Head of caudate nucleus (tissue), 42 donors: Measurements from ENCODE around the gene ASIC2.

ENCODE experiments used
- DNase-seq, 42 donors: peaks; one replicate each; pipeline versions ENCODE4 v3.0.0 to v3.0.0-alpha.2; 2020 to 2021; ENCODE audit warnings: mixed read lengths in 7 of 42
- intact Hi-C: fragments of 100-400 bp; cut with DNase I; formaldehyde crosslinking; loops from one replicate; pipeline ENCODE4 v1.15.0; 2022

ASIC2 gene

GRCh38 chr17:33183487-33184026, 109.5 kb downstream of the ASIC2 start:
- intact Hi-C loops: no loop called here
- no peak for DNase-seq

DNA sequence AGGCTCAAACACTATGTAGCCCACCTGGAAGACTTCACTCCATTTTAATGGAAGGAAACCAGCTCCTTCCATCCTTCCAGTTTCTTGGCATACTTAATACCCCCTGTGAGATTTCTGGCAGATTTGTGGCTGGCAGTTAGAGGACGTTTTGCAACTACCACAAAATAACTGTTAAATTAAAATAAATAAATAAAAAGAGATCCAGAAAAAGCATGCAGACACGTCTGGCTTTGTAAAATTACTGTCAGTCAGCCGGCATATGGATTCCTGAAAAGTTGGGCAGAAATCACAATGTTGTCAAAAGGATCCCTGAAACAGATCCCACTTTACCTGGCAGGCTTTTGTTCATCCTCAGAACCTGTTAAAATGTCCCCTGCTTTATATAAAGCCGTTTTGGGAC, 113.9 kb downstream of the ASIC2 start:
- intact Hi-C loops: no loop called here
- no peak for DNase-seq

DNA sequence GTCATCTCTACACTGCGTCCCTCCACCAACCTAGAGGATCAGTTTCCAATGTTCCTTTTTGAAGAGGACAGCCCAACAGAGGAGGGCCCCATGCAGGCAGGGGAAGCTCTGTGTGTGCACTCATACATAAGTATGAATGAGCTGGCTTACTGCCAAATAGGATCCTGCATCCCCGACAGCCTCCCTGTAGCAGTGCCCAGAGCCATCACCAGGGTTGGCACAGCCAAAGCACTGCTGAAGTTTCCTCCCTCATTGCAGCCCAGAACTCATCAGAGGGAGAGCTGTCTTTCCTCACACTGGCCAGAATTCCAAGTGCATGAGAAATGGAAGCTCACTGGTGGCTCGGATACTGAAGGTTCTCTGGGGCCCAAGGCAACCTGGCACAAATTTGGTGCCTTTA, 114.4 kb downstream of the ASIC2 start:
- no peak for DNase-seq
- intact Hi-C loops: no loop called here

GRCh38 chr17:33175562-33175961, 117.5 kb downstream of the ASIC2 start:
- DNase-seq: no peak
- intact Hi-C loops: no loop called here

- intact Hi-C loops: no loop called here
- no peak for DNase-seq
These were observed 121.2 kb downstream of the ASIC2 start for GRCh38 chr17:33171931-33172330.

DNA sequence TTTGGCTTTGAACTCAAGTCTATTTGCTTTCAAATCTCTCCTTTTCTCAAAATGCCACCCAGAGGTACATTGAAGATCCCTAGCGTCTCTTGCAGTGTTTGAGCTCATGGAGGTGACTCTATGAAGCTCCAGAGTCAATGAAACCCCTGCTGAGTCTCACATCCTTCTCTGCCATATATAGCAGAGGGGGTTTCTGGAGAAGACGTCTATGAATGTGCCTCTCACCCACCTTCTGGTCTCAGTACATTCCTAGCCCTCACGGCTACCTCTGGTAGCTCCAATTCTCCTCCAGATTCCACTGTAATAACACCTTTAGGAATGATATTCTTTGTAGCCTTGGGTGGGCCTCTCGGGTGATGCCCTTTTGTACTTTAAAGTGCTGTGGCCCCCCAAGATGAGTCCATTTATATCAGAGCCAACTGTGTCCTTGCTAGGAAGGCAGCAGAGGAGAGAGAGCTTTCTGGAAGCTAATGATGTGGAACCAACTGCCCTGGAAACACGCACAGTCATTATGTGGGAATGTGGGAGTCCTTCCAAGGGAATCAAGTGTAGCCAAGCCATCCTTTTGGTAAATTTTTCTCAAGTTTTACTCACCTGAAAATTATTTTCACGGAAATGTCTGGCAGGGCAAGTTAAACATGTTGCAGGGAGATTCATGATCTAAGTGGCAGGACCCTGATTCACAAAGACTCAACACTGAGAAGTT, 123.4 kb downstream of the ASIC2 start:
- DNase-seq: no peak
- intact Hi-C loops: no loop called here

GRCh38 chr17:33167736-33168135, 125.4 kb downstream of the ASIC2 start:
- DNase-seq: no peak
- intact Hi-C loops: no loop called here

DNA sequence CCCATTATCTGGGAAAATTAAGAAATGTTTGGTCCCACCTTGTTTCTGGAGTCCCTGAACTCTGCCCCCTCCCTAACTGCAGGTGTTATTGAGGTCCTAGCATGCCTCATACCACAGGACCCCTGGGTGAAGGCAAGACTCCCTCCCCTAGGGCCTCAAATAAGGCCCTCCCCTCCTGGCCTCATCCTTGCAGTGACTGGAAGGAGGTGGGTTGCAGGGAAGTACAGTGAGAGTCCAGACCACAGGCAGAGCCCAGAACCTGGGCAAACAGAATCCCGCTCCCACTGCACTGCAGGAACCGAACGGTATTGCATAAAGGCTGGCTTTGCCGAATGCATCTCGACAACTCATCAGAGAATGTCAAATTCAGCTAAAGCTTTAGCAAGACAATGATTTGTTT, 126.6 kb downstream of the ASIC2 start:
- intact Hi-C loops: no loop called here
- DNase-seq: no peak

DNA sequence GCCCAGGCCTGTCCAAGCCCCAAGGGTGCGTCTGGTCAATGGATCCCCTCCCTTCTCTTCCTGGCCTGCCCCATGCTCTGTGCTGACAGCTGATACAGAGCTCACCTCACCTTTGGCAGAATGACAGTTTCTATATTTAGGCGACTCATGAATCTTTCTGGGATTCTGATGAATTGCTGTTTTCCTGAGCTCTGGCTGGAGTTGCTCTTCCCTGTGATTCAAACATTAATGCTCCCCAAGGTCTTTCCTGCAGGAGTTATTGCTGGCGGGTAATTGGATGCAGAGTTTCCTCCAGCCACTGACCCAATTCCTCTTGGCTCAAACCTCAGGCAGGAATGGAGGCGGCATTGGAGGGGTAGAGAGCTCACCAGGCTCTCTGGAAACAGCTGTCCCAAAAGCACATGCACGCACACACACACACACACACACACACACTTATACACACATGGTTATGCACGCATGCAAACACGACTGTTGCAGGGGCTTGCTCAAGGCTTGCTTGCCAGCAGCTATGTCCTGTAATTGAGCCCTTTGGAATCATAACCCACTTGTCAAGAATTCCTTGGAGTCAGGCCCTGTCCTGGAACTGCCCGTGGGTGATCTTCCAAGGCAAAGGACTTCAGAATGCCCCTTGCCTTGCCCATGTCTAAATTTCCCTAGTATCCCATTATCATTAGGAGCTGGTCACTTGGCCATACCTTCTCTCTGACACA, 128.8 kb downstream of the ASIC2 start:
- intact Hi-C loops: no loop called here
- DNase-seq: no peak

DNA sequence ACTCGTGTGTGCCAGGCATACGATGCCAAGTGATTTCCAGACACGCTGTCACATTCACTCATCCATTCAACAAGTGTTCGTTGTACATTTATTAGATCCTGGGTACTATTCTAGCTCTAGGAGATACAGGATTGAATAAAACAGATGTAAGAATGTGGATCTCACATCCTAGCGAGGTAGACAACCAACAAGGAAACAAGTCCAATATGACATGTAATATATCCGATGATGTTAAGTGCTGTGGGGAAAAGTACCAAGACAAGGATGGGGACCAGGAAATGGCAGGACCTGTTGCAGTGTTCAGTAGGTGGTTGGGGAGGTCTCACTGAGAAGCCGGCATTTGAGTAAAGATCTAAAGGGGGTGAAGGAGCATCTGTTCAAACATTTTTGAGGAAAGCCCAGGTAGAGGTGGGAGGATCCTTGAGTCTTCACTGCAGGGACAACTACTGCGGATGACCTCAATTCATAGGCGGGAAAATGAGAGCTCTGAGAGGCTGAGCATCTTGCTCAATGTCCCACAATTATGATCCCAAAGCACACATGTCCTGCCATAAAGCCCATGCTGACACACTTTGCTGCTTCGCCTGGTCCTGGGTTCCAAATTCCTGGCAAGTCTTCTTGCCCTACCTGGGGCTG, 129.4 kb downstream of the ASIC2 start:
- intact Hi-C loops: no loop called here
- DNase-seq: no peak

- no peak for DNase-seq
- intact Hi-C loops: no loop called here
These were observed 138.1 kb downstream of the ASIC2 start for GRCh38 chr17:33154869-33155455.

GRCh38 chr17:33152783-33153182, 140.3 kb downstream of the ASIC2 start:
- intact Hi-C loops: no loop called here
- no peak for DNase-seq

- DNase-seq: no peak
- intact Hi-C loops: no loop called here
These were observed 141.5 kb downstream of the ASIC2 start for GRCh38 chr17:33151565-33151964.

DNA sequence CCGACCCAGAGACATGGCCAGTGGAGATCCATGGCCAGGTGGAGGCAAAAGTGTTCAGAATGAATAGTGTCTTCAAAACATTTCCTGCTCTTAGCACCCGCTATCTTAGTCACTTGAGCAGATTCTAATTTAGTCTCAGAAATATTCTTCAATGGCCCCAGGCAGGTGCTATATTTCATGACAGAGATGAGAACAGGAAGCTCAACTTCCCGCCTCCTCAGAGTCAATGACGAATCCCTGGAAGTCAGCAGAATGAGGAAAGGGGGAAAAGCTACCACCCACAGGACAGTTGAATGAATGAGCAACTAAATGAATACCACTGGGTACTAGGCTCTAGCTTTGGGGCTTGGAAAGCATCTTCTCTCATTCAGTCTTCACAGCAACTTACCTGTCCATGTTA, 147.2 kb downstream of the ASIC2 start:
- DNase-seq: peak in 33 of 42 donors; percentile 3 to 87 (median 57)
- intact Hi-C loops: no loop called here

DNA sequence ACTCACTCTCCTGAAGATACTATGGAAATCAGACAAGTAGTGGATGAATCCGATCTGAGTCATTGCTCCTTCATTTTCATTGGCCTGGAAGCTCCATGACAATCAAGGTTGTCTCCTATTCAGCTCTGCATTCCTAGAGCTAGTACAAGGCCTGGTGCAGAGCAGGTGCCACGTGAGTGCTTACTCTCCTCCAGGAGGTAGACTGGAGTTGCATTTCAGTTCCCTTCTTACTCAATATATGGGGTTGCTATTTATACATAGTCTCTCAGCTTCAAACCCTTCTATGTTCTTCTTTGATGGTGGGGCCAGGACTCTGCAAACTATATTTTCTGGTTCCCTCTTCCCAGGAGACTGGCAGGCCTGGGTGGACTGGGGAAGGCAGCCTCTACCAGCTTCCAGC, 148.3 kb downstream of the ASIC2 start:
- DNase-seq: no peak
- intact Hi-C loops: no loop called here

GRCh38 chr17:33142705-33143299, 150.3 kb downstream of the ASIC2 start:
- intact Hi-C loops: no loop called here

GRCh38 chr17:33140413-33141099, 152.5 kb downstream of the ASIC2 start:
- intact Hi-C loops: no loop called here
- no peak for DNase-seq

More at GRCh38 chr17:33142705-33143299, 150.3 kb downstream of the ASIC2 start:
- DNase-seq: no peak

- intact Hi-C loops: no loop called here
- no peak for DNase-seq
These were observed 154.5 kb downstream of the ASIC2 start for GRCh38 chr17:33138627-33139026.

DNA sequence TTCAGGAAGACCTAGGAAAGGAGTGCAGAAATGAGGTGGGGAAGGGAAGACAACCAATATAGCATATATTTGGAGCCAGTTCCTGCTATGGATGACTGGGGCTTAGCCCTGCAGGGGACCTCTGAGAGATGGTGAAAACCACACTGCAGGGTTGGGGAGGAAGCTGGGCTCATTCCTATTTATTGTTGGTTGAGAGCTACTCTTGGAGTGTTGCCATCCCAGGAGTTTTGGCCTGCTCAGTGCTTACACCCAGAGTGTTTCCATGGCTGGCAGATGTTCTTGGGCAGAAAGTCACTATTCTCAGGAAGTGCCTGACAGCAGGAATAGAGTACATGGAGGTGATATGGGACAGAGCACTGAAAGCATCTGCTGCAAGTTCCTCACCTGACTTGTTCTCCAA, 155.7 kb downstream of the ASIC2 start:
- no peak for DNase-seq
- intact Hi-C loops: no loop called here
